ENCODE measurements around the gene CASP8. TPM values are rescaled to one million over a fixed set of nuclear protein-coding genes. Genes with fewer than 3 reads are reported as not detected.

Gene CASP8
- total and polyA plus RNA-seq, 9 of the 15 experiments (the other 6 are each of a cell fraction or from before 2014, with no cell fraction given) = 10.2 to 31.4 (median 19.4) TPM

GRCh38 chr2:201257381-201257955 is 2.9 kb upstream of the CASP8 start (continued):
- no peak for TF ChIP-seq BCLAF1 (IDR thresholded peaks at IDR 0.05; ENCODE audit: borderline replicate concordance in 1 of 2, control insufficient read depth in 1 of 2, low read depth in 2 of 2, low read length in 1 of 2)
- TF ChIP-seq PHF20 (IDR thresholded peaks at IDR 0.05; ENCODE audit: partially characterized antibody) = no peak
- no peak for TF ChIP-seq CHD7 (IDR thresholded peaks at IDR 0.05; ENCODE audit: low read depth, low read length)
- no peak for TF ChIP-seq LARP7 (IDR thresholded peaks at IDR 0.05)
- TF ChIP-seq JUND (IDR thresholded peaks at IDR 0.05; ENCODE audit: borderline replicate concordance, low read depth, low read length) = no peak
- no peak for TF ChIP-seq JUND (tag; IDR thresholded peaks at IDR 0.05; ENCODE audit: borderline replicate concordance, low read depth, low read length)
- TF ChIP-seq ZNF174 (CRISPR knock-in tag; IDR thresholded peaks at IDR 0.05) = no peak
- no peak for TF ChIP-seq CEBPG (CRISPR knock-in tag; IDR thresholded peaks at IDR 0.05)
- no peak for TF ChIP-seq CEBPG (tag; conservative IDR thresholded peaks at IDR 0.05 in 1 of 2, IDR thresholded peaks at IDR 0.05 in 1 of 2)
- TF ChIP-seq ZKSCAN3 (CRISPR knock-in tag; IDR thresholded peaks at IDR 0.05) = no peak
- no peak for TF ChIP-seq ZNF217 (CRISPR knock-in tag; IDR thresholded peaks at IDR 0.05)
- no peak for TF ChIP-seq ZEB2 (IDR thresholded peaks at IDR 0.05)
- no peak for TF ChIP-seq PURB (CRISPR knock-in tag; IDR thresholded peaks at IDR 0.05; ENCODE audit: low read depth)
